NCI-H1092 treated with DMSO at 0.1 percent for 48 hours (cell line): ENCODE measurements around the gene CCDC188.

Experiments
- DNase-seq: peaks from one replicate; lab custom pipeline; 2025; lab: John Stamatoyannopoulos, UW

The CCDC188 gene

DNA sequence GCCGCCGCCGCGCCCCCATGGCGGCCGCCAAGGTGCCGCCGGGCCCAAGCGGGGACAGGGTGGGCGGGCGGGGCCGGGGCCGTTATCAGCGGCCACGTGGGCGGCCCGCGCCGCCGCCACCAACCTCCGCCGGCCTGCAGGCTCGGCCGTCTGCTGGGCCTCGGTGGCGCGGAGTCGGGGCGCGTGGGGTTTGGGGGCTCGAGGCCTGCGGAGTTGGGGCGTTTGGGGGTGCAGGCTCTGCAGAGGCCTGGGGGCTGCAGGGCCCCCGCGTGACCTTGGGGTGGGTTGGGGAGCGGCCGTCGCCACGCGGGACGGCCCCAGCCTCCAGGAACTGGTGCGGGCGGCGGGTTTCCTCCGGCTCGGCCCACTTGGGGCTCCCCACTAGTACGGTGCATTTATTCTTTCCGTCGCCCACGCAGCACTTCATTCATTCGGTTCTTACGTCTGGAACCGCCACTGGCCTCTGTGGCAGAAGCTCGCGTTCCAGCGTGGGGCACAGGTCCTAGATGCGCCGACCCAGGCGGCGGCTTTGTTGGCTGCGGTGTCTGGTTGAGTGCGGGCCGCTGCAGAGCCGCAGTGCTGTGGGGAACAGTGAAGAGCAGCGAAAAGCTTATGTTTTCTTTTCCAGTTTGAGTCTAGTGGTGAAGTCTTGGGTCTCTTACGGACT is 33.1 kb downstream of the CCDC188 start:
- no peak for DNase-seq

DNA sequence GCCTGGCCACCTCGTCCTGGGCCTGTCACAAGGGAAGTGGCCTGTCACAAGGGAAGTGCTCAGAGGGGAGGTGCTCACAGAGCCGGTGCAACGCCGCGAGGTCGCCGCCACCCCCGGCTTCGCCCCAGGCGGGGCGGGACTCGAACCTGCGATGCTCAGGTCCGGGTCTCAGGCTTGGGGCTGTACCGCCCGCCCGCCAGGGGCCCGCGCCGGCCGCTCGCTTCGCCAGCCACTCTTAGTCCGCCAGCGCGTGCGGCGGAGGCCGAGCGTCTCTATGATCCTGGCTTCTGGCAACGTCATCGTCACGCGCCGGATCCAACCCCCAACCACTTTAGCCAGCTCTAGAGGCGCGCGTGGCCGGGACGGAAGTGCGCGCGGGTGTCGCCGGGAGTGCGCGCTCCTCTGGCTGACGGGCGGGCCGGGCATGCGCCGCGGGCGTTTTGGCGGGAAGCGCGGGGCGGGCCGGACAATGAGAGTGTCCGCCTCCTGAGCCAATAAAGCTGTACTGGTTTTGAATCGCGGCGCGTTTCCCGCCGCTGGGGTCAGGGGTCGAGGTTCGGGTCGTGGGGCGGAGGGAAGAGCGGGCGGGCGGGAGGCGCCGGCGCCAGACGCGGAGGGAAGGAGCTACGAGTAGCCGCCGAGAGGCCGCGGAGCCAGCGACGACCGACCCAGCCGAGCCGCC is 33.8 kb downstream of the CCDC188 start, which contains the start of gene TRMT2A:
TSS of gene TRMT2A (minus strand) at position 276 of the 682 bp plus-strand sequence. CDS start 320 bp downstream, outside the sequence.
- DNase-seq, result peak; percentile 98

DNA sequence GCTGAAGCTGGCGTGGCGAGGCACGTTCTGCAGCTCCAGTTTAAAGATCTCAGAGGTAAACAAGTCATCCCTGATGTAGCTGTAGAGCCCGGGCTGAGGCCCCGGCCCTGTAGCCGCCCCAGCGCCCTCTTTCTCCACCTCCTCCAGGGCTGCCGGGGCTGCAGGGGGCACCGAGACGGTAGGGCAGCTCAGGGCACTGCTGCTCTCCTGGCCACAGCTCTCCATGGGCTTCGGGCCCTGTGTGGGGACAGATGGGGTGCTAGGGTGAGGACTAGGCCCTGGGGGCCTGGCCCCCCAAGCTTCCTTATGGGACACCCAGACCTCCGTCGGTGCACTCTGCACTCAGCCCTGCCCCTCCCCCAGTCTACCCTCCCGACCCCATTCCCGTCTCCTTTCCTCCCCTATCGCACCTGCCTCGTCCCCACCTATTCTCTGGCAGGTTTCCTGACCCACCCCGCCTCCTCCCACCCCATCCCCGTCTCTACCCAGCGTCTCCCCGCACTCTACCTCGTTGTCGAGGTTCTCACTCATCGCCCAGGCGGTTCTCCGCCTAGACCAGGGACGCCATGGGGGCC is 34.4 kb downstream of the CCDC188 start:
- DNase-seq, result no peak

DNA sequence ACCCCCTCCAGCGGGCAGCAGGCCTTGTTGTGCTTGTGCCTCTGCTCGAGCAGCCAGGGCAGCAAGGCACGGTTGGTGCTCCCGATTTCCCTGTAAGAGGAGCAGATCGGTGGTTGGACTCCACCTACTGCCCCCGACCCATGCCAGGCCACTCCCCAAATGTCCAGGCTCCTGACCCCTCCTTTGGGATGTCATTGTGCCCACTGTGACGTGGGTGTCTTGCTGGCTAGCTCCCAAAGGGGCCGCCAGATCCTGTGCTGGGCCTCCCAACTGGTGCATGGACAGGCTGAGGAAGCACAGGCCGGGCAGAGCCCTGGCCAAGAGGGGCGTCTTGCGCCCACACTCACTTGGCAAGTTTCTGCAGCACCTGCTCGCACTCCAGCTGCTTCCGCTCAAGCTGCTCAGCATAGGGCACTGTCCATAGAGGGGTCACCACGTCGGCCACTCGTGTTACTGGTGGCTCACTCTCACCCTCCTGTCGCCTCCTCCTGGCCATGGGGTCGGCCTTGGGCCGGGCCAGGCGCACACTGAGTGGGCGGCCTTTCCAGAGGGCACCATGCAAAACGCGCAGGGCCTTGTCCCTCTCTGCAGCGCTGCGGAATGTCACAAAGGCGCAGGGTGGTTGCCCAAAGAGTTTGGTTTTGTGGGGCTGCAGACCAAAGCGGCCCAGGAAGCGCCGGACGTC is 35.0 kb downstream of the CCDC188 start, which contains the start of gene RANBP1:
TSS of gene RANBP1 (plus strand) at position 414 of the 685 bp plus-strand sequence. CDS start at position 495, 81 bp downstream.
- DNase-seq, result no peak

DNA sequence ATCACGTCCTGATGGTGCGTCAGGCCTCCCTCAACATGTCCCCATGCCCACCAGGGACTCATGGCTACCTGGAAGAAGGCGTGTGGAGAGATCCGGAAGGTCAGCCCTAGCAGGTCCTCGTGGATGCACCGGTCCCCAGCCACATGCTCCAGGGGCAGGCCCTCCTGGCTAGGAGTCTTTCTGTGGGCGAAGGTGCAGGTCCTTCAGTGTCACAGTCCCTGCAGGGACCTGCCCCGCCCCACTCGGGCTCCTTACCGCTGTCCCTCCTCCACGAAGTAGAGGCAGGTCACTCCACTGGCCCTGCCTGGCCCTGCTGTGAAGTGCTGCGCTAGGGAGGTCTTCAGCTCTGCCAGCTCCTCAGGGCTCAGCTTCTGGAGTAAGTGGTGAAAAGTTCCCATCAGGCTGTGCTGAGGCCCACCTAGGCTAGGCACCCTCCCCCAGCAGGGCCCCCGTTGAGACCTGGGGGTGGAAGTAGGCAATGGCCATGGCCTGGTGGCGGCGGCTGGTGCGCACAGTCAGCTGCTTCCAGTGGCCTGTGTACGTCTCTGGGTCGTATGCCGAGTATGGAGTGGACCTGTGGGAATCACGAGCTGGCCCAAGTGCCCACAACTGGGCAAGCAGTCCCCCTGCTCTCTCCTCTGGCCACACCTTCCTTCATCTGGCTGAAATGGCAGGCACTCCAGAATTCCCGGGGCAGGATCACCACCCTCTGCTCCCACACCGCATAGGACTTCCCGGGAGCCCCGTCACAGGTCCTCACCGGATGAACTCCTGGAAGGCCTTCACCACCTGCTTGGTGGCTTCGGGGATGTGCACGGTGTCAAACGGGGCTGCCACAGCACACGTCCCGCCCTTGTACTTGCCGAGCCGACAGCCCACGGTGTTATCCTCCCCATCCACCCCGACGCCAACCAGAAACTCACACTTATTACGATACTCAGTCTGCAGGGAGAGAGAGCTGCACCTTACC is 36.1 kb downstream of the CCDC188 start:
- DNase-seq, result no peak

DNA sequence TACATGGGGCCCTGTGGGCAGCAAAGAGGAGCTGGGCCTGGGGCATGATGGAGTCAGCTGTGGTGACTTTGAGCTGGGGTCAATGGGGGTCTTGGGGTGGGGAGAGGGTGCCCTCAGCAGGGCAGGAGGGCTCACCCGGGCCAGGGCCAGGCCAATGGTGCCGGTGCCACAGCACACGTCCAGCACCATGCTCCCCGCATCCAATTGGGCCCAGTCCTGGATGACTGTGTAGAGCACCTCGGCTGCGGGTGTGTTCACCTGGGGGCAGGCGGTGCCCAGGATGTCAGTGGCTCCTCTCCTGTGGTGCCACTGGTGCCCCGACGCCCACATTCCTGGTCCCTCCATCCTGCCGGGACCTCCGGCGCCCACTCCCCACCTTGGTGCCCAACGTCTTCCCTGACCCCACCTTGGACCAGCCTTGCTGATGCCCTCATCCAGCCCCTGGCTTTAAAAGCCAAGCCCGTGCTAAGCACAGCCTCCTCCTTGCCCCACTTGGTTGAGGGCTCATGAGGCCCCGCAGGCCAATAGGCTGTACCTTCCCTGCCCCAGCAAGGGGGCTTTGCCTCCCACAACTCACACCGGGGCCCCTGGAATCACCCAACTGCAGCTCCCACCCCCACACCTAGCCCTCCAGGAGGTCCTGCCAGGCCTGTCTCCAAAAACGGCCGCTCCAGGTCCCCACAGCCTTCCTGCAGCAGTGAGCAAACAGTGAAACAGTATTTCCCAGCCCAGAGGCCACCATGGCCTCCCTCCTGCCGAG is 37.1 kb downstream of the CCDC188 start:
- no peak for DNase-seq

DNA sequence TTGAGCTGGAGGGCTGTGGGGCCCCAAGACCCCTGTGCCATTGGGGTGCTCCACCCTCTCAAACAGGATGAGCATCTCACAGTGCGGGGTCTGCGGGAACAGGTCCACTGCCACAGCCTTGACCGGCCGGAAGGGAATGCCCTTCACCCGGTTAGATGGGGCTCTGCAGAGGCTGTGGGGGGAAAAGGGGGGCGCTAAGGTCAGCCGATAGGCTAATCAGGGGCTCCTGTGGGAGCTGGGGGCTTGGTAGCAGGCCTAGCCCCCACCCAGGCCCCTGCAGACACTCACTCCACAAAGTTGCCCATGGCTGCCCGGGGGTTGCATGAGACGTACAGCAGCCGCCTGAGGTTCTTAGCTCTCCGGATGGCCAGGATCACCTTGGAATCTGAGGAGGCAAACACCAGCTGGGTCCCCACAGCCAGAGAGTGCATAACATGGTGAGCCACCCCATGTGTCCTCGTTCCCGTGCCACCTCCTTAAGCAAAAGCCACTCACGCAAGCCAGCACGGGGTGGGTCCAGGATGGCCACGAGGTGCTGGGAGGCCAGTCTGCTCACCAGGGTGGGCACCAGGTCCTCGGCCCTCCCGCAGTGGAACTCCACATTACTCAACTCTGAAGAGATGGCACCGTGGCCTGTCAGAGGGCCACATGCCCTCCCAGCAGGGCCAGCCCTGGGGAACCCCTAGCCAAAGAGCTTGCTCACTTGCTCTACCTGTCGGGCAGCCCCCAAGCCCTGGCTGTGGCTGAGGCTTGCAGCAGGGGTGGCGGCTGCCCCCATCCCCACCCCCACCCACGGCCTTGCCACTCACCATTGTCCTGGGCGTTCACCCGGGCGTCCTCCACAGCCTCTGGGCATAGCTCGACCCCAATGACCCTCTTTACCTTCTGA is 38.0 kb downstream of the CCDC188 start:
- no peak for DNase-seq

DNA sequence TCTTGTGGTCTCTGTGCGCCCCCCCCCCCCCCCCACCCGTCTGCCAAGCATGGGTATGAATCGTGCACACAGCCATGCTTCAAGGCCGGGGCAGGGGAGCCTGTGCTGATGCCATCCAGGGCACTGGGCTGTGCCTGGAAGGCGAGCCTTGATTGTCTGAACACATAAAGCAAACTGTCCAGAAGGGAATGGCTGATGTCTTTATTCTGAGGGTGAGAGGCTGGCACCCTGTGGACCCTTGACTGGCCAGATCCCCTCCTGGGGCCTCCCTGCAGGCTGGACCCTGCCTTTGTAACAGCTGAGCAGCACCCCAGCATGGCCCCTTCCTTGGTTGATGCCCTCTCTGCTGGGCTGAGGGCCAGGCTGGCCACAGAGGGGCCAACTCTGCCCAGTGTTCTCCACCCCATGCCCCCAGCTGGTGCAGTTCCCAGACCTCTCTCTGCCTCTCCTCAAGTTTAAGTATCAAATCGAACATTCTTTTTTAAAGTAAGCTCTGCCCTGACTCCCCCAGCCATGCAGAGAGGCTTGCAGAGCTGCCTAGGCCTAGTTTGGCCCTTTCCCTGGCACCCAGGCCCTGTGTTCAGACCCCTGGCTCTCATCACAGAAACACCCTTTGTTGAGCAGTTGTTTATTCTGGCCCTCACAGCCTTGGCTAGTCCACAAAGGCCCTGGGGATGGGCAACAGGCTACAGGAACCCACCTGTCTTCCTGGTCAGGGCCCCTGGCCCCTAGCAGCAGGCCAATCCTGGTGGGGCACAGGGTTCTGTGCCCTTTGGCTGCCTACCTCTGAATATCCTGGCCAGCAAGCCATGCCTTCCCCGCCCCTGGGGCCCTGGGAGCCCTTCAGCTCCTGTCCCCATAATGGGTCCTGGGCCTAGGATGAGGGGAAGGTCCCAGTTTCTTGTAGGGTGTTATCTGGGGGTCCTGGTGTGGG is 38.9 kb downstream of the CCDC188 start:
- no peak for DNase-seq

DNA sequence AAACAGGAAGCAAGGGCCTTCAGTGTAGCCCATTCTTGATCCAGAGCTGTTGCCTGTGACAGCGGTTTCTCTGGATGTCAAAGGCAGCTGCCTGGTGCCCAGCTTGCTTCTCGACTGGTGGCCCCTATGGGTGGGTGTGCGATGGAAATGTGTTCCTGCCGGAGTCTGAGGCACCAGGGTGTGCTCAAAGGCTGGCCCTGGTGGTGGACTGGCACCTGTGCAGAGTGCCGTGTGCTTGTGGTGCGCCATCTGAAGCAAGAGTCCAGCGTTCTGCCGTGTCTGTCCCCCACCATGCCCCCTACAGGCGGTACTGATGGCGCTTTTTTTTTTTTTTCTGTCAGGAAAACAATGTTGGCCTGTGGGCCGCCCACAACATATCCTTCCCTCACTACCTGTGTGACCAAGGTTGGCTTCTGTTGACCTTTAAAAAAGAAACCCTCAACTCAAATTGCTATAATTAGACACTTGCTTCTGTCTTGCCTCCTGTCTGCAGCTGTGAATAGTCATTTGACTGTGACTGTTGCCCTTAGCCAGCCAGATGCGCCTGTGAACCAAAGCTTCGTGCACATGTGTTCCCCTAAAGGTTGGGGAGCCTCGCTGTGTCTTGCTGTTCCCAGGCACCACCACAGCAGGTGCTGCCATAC is 39.7 kb downstream of the CCDC188 start:
- DNase-seq, result peak; percentile 30

DNA sequence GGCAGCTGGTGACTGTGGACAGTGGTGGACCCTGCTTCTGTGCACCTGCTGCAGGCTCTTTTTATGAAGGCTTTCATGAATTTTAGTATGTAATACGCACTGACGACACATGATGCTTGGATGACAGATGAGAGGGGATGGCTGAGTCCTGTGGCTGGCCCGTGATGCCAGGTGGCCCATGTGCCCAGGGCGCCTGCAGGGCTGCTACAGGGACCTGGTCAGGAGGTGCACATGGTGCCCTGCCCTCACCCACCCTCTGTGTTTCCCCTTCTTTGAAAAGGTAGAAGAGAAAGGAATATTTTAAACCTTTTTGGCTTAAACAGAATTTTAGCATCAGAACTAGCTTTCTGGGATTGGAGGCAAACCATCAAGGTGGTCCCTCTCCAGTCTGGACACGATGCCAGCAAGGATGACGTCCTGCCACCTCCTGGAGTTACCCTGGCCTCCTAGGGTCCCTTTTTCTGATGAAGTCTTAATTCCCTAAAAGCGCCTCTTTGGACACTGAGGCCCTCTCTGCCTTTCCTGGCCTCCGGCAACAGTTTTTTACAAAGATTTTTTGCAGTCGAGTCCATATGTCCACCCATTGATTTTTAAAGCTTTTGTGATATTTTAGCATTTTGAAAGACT is 40.4 kb downstream of the CCDC188 start:
- no peak for DNase-seq

DNA sequence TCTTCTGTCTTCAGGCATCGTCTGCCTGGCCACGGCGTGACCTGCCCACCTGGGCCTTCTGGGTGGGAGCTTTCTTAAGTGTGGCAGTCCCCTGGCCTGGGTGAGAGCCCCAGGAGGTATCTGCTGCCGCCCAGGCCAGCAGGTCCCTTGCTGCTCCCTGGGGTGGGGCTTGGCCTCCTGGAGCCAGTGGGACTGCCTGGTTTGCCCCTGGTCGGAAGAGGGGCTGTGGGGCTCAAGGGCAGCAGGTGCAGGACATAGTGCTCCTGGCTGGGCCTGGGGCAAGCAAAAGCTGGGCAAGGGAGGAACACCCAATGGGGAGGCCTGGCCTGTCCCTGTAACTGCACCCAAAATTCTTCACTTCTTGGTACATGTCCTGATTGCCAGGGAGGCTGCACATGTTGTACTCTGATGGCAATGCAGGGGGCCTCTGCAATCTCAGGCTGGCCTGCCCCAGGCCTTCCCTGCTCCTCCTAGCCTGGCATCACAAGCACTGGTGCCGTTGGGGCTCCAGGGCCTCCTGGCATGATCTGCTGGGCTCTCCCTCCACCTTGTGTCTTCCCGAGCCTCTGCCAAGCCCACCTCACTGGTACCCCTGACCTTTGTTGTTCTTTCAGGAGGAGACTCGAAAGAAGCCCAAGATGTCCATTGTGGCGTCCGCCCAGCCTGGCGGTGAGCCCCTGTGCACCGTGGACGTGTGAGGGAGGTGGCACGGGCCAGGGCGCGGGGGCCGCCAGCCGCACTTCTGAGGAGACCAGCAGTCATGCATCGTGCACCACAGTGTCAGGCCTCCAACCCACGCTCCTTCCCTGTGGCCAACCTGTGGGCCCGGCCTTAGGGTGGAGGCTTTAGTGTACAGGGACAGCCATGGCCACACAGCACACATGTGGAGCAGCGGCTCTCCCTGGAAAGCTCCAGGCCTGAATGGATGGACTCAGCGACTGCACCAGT is 41.2 kb downstream of the CCDC188 start:
- no peak for DNase-seq

DNA sequence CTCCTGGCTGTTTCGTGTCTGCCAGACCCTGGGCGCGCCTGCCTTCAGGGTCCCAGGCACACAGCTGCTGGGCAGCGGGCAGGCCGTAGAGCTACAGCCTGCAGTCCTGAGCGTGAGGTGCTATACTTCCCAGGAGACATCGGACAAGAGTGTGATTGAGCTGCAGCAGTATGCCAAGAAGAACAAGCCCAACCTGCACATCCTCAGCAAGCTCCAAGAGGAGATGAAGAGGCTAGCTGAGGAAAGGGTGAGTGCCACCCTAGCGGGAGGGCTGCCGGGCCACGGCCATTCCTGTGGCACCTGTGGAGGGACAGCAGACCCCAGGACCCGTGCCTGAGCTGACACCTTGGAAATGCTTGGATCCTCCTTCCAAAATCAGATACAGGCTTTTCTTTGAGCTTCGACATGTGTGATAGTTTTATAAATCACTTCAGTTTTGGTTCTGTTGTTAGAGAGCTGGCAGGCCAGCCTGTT is 42.1 kb downstream of the CCDC188 start:
- no peak for DNase-seq

DNA sequence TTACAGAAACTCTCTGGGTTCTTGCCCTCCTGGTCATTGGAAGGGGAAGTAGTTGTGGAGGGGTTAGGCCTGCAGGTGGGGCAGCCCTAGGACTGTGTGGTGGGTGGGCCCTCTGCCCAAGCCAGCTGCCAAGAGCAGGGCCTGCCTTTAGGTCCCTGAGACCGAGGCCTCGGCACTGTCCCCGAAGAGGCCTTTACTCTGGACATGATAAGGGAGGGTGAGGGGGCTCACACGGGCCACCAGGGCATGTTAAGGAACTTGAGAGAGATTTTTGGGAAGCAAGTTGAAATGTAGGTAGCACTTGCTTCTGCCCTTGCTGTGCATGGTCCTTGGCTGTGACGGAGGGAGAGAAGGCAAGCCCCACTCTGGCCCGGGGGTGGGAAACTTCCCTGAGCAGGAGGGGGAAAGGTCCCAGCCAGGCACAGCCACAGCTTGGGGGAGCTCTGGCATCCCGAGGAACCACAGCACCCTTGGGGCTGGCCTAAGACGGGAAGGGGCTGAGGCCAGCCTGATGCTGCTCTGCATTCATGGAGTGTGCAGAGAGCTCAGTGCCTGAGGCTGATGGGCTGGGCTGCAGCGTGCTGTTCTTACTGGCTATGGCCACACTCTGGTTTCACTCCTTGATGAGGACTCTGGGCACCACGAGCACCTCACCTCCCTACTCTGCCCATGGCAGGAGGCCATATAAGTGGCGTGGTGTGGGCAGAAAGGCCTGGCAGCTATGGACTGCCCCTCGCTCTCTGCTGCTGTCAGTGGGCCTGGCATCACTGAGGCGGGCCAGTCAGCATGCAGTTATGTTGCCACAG is 42.7 kb downstream of the CCDC188 start:
- DNase-seq, result no peak

DNA sequence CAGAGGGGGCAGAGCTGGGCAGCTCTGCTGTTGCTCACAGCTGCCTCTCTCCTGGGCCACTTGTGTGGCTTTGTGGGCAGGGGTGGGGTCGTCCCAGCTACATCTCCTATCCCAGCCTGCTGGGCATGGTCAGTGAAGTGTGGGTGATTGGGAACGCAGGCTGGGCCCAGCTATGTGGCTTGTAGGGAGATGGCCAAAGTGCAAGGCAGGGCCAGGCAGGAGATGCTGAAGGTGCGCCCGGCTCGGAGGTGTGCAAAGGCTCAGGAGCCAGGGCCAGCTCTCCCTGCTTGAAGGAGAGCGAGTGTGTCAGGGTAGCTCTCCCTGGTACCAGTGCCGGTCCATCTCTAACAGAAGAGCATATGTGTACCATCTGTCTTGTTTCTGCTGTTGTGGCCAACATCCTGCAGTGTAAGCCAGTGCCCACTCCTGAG is 43.4 kb downstream of the CCDC188 start:
- no peak for DNase-seq

DNA sequence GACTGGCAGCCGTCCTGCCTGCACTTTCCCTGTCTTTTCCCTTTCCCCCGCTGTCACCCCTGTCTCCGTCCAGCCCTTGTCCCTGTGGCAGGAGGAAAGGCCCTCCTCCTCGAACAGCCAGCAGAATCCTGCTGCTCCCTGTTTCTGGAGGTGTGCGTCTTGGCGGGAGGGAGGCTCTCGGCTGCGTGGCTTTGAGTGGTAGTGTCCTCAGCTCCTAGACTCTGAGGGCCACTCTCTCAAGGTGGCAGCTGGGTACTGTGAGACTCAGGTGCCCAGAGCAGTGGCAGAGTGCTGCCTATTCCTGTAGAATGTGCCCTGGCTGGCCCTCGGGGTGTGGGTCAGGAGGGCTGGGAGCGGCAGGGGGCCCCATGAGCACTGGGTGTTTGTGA is 44.0 kb downstream of the CCDC188 start:
- no peak for DNase-seq
